AG09319 (cell line): ENCODE results near the gene OTUD7B.

Experiments used
- DNase-seq: peaks from one replicate; pipeline ENCODE4 v3.0.0-alpha.2; 2010; ENCODE audit warnings: low read depth; ENCODE audit errors: extremely low read depth
- CTCF ChIP-seq: IDR thresholded peaks from 2 replicates; pipeline ENCODE4 v1.5.1; 2011; ENCODE audit warnings: low read depth, mild to moderate bottlenecking, inconsistent platforms, low read length, moderate library complexity

OTUD7B gene

DNA sequence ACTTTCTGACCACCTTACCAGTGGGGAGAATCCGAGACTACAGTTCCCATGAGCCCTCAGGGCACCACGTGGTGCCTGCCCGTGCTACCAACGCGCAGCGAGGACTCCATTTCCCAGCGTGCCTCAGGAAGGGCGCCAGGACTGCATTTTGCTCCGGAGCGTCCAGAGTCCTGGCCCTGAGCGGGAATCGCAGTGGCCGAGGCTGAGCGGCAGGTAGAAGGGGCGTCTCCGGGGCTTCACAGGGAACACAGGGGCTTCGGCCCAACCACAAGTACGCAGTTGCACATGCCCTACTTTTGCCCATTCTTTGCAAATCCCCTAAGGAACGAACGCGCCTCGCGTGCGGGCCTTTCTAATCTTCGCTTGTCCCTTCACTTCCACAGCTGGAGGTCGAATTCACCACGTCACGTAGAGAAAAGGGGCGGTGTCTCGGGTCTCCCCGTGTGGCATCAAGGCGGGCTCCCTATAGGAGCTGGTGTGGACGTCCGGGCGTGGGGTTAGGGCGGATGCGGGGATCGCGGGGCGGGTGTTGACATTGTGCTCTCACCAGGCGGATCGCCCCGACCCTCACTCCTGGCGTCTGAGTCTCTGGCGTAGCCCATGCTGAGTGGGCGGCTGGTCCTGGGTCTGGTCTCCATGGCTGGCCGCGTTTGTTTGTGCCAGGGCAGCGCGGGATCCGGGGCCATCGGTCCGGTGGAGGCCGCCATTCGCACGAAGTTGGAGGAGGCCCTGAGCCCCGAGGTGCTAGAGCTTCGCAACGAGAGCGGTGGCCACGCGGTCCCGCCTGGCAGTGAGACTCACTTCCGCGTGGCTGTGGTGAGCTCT lies 110.9 kb downstream of the OTUD7B start, which contains the start of gene BOLA1:
Gene BOLA1, plus strand, starts transcription at position 109 of the 825 bp plus-strand sequence. Its CDS starts 492 bp downstream, at position 601.
- no peak for TF ChIP-seq CTCF
- DNase-seq, result no peak

- no peak for TF ChIP-seq CTCF
- no peak for DNase-seq
Observed at GRCh38 chr1:149896575-149896974, 114.0 kb downstream of the OTUD7B start.

DNA sequence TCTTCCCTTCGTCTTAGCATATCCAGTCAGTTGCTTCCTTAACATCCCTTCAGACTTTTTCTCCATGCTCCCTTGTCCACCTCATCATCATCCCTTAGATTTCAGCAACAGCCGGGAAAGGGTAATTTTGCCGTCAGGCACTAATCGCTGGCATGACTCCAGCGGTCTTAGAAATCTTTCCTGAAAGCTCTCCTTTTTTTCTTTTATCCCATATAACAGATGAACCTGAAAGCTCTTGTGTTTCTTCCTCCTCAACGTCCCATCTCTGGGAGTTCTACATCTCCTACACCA lies 121.6 kb downstream of the OTUD7B start:
- no peak for DNase-seq
- no peak for TF ChIP-seq CTCF

DNA sequence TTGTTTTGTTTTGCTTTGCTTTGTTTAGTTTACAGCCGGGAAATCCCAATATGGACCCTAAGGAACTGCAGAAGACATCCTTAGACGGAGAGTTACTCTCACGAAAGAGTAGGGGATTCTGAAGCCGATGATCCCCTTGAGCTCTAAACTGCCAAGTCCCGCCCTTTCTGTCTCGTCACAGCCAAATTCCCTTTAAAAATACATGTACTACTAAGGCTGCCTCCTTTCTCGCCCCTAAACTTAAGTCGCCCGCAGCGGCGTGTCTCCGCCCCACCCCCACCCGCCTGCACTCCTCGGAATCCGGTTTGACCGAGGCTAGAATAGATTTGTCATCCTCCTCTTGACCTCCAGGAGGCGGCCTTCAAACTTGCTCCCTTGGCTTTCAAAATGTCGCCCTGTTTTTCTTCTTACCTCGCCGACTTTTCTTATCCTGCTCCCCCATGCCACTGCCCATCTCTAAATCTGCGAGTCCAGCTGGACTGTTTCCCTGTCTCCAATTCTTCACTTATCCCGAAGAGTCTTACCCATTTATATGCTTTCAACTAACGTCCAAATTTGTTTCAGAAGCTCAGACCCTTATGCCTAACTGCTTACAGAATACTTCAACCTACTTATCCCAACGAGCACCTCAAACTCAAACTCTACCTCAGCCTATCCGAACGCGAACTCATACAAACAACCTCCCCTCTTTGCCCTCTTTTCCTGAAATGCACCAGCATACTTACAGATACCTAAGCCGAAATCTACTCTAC lies 122.1 kb downstream of the OTUD7B start:
- peak; percentile 77 for DNase-seq
- TF ChIP-seq CTCF, result peak; percentile 70
